WTC11 (cell line): ENCODE data around the gene EPGN. TPM values are rescaled to one million over a fixed set of nuclear protein-coding genes. Genes with fewer than 3 reads are reported as not detected.

Source experiments
- ATAC-seq: fragments of 200-7000 bp; cut with Tn5 transposase; 2 replicates; pipeline ENCODE4 v1.10.0; 2021; ENCODE audit warnings: mild to moderate bottlenecking, moderate library complexity
- CTCF ChIA-PET: fragments of 300-600 bp; sonication (Branson Sonifier 250); formaldehyde crosslinking; loops from one replicate; lab custom pipeline; 2021; ENCODE audit warnings: antibody characterized with exemption; lab: Charles Lee
- POLR2A ChIA-PET: fragments of 350-600 bp; sonication (Branson Sonifier 250); formaldehyde crosslinking; loops from one replicate; lab custom pipeline; 2021; ENCODE audit warnings: antibody characterized with exemption; lab: Charles Lee
- DNase-seq: peaks from one replicate; pipeline ENCODE4 v3.0.0; 2021; ENCODE audit warnings: low spot score
- H3K27ac Mint-ChIP-seq: 2 replicates; pipeline ENCODE4 v1.8.0; 2021; ENCODE audit warnings: mixed read lengths
- H3K27me3 Mint-ChIP-seq: 2 replicates; pipeline ENCODE4 v1.8.0; 2021; ENCODE audit warnings: low read depth, mild to moderate bottlenecking, moderate library complexity, mixed read lengths
- H3K36me3 Mint-ChIP-seq: 2 replicates; pipeline ENCODE4 v1.8.0; 2021; ENCODE audit warnings: mixed read lengths
- H3K4me1 Mint-ChIP-seq: 2 replicates; pipeline ENCODE4 v1.8.0; 2022; ENCODE audit warnings: mixed read lengths
- H3K4me3 Mint-ChIP-seq: 2 replicates; pipeline ENCODE4 v1.8.0; 2021; ENCODE audit warnings: mild to moderate bottlenecking, moderate library complexity, mixed read lengths
- H3K9me3 Mint-ChIP-seq: 2 replicates; pipeline ENCODE4 v1.8.0; 2021; ENCODE audit warnings: mixed read lengths
- JUN ChIP-seq: sonication (generic); formaldehyde crosslinking; IDR thresholded peaks from 2 replicates; pipeline ENCODE4 v1.8.0; 2023; ENCODE audit warnings: mild to moderate bottlenecking, missing genetic modification reagents
- NFE2L1 ChIP-seq: sonication (generic); formaldehyde crosslinking; IDR thresholded peaks from 2 replicates; pipeline ENCODE4 v1.8.1; 2023; ENCODE audit warnings: missing genetic modification reagents
- NFYB ChIP-seq: sonication (generic); formaldehyde crosslinking; conservative IDR thresholded peaks from 2 replicates; pipeline ENCODE4 v1.8.0; 2022; ENCODE audit warnings: low read depth, missing genetic modification reagents
- OVOL2 ChIP-seq: fragments of 250-450 bp; sonication (Bioruptor Pico); IDR thresholded peaks from 2 replicates; pipeline ENCODE4 v1.9.0; 2021; ENCODE audit warnings: mild to moderate bottlenecking, borderline replicate concordance
- SP1 ChIP-seq: sonication (generic); formaldehyde crosslinking; conservative IDR thresholded peaks from 2 replicates; pipeline ENCODE4 v1.8.1; 2022; ENCODE audit warnings: missing genetic modification reagents
- TP53 ChIP-seq: sonication (generic); formaldehyde crosslinking; IDR thresholded peaks from 2 replicates; pipeline ENCODE4 v1.8.1; 2023; ENCODE audit warnings: mild to moderate bottlenecking, missing genetic modification reagents
- ZNF232 ChIP-seq: sonication (generic); formaldehyde crosslinking; IDR thresholded peaks from 2 replicates; pipeline ENCODE4 v1.8.0; 2022; ENCODE audit warnings: mild to moderate bottlenecking, missing genetic modification reagents
- ZNF416 ChIP-seq: fragments of 250-450 bp; sonication (Bioruptor Pico); IDR thresholded peaks from 2 replicates; pipeline ENCODE4 v1.9.0; 2021; ENCODE audit warnings: mild to moderate bottlenecking, inconsistent platforms
- ZNF423 ChIP-seq: fragments of 250-450 bp; sonication (Bioruptor Pico); IDR thresholded peaks from 2 replicates; pipeline ENCODE4 v2.1.2; 2022; ENCODE audit warnings: mild to moderate bottlenecking, moderate library complexity
- total RNA-seq: library from RNA; stranded (reverse); gene quantifications from 3 replicates; pipeline ENCODE4 v1.2.3, GENCODE V29; 2021
- TF ChIP-seq, protein P1 (sequence below): sonication (generic); formaldehyde crosslinking; IDR thresholded peaks from 2 replicates; pipeline ENCODE4 v1.8.1; 2023; ENCODE audit warnings: mild to moderate bottlenecking, missing genetic modification reagents, moderate library complexity
- TF ChIP-seq, protein P2 (sequence below): sonication (generic); formaldehyde crosslinking; IDR thresholded peaks from 2 replicates; pipeline ENCODE4 v1.8.1; 2022; ENCODE audit warnings: low read depth, mild to moderate bottlenecking, moderate library complexity, missing genetic modification reagents, borderline replicate concordance
- TF ChIP-seq, protein P3 (sequence below): sonication (generic); formaldehyde crosslinking; IDR thresholded peaks from 2 replicates; pipeline ENCODE4 v1.8.0; 2022; ENCODE audit warnings: mild to moderate bottlenecking, missing genetic modification reagents
- TF ChIP-seq, protein P4 (sequence below): sonication (generic); formaldehyde crosslinking; IDR thresholded peaks from 2 replicates; pipeline ENCODE4 v1.8.1; 2022; ENCODE audit warnings: low read depth, missing genetic modification reagents, borderline replicate concordance
- TF ChIP-seq, protein P5 (sequence below): sonication (generic); formaldehyde crosslinking; IDR thresholded peaks from 2 replicates; pipeline ENCODE4 v1.8.1; 2023; ENCODE audit warnings: mild to moderate bottlenecking, moderate library complexity, missing genetic modification reagents
- TF ChIP-seq, protein P6 (sequence below): sonication (generic); formaldehyde crosslinking; IDR thresholded peaks from 2 replicates; pipeline ENCODE4 v1.8.1; 2022; ENCODE audit warnings: missing genetic modification reagents, borderline replicate concordance
- TF ChIP-seq, protein P7 (sequence below): fragments of 250-450 bp; sonication (Bioruptor Pico); IDR thresholded peaks from 2 replicates; pipeline ENCODE4 v1.9.0; 2021; ENCODE audit warnings: mild to moderate bottlenecking
- TF ChIP-seq, protein P8 (sequence below): fragments of 200-600 bp; IDR thresholded peaks from 2 replicates; pipeline ENCODE4 v1.8.0; 2022; ENCODE audit warnings: antibody characterized with exemption

The EPGN gene
- total RNA-seq, 1 experiment from 2014 or later = not detected

DNA sequence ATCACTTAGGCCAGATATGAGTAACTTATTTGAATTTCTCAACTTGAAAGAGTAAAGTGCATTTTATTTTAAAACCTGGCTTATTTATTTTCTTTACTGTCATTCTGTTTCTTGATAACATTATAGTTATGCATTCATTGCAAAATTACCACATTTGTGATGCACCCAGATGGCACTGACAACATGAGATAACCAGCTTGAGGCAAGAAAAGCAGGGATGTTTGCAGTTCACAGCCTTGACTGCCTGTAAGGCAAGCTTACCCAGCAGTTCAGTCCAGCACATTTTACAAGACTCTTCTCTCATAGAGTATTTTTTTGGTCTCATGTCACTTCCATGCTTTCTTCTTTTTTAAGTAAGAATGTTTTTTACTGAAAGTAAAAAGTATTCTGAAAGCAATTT, 25.3 kb upstream of the EPGN start (continued):
- TF ChIP-seq, protein P1, sequence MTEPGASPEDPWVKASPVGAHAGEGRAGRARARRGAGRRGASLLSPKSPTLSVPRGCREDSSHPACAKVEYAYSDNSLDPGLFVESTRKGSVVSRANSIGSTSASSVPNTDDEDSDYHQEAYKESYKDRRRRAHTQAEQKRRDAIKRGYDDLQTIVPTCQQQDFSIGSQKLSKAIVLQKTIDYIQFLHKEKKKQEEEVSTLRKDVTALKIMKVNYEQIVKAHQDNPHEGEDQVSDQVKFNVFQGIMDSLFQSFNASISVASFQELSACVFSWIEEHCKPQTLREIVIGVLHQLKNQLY (CRISPR knock-in tag) = no peak
- no peak for TF ChIP-seq NFYB (CRISPR knock-in tag)
- TF ChIP-seq, protein P2, sequence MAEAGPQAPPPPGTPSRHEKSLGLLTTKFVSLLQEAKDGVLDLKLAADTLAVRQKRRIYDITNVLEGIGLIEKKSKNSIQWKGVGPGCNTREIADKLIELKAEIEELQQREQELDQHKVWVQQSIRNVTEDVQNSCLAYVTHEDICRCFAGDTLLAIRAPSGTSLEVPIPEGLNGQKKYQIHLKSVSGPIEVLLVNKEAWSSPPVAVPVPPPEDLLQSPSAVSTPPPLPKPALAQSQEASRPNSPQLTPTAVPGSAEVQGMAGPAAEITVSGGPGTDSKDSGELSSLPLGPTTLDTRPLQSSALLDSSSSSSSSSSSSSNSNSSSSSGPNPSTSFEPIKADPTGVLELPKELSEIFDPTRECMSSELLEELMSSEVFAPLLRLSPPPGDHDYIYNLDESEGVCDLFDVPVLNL (CRISPR knock-in tag) = no peak
- TF ChIP-seq ZNF416 (CRISPR knock-in tag) = no peak
- no peak for TF ChIP-seq JUN
- TF ChIP-seq, protein P3, sequence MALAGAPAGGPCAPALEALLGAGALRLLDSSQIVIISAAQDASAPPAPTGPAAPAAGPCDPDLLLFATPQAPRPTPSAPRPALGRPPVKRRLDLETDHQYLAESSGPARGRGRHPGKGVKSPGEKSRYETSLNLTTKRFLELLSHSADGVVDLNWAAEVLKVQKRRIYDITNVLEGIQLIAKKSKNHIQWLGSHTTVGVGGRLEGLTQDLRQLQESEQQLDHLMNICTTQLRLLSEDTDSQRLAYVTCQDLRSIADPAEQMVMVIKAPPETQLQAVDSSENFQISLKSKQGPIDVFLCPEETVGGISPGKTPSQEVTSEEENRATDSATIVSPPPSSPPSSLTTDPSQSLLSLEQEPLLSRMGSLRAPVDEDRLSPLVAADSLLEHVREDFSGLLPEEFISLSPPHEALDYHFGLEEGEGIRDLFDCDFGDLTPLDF (CRISPR knock-in tag) = no peak

DNA sequence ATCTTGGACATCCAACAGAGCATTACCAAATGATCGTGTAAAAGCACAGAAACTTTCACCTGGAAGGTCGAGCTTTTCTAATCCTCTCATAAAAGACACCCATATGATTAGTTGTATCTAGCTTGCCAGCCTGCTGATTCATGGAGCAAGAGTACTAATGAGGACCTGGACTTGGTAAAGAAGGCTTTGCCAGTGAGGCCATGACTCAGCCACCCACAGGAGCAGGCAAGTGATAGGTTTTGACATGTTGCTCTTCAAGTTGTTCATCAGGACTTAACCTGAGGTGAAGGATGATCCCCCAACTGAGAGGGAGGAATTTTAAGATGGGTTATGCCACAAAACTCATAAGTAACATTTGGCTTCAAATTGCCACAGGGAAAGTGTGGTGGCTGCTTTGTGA, 24.7 kb upstream of the EPGN start:
- CTCF ChIA-PET = no interaction called here
- TF ChIP-seq TP53 (CRISPR knock-in tag) = no peak
- TF ChIP-seq, protein P4, sequence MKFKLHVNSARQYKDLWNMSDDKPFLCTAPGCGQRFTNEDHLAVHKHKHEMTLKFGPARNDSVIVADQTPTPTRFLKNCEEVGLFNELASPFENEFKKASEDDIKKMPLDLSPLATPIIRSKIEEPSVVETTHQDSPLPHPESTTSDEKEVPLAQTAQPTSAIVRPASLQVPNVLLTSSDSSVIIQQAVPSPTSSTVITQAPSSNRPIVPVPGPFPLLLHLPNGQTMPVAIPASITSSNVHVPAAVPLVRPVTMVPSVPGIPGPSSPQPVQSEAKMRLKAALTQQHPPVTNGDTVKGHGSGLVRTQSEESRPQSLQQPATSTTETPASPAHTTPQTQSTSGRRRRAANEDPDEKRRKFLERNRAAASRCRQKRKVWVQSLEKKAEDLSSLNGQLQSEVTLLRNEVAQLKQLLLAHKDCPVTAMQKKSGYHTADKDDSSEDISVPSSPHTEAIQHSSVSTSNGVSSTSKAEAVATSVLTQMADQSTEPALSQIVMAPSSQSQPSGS (CRISPR knock-in tag) = no peak
- TF ChIP-seq, protein P5, sequence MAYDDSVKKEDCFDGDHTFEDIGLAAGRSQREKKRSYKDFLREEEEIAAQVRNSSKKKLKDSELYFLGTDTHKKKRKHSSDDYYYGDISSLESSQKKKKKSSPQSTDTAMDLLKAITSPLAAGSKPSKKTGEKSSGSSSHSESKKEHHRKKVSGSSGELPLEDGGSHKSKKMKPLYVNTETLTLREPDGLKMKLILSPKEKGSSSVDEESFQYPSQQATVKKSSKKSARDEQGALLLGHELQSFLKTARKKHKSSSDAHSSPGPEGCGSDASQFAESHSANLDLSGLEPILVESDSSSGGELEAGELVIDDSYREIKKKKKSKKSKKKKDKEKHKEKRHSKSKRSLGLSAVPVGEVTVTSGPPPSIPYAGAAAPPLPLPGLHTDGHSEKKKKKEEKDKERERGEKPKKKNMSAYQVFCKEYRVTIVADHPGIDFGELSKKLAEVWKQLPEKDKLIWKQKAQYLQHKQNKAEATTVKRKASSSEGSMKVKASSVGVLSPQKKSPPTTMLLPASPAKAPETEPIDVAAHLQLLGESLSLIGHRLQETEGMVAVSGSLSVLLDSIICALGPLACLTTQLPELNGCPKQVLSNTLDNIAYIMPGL = no peak
- no peak for TF ChIP-seq OVOL2 (CRISPR knock-in tag)
- TF ChIP-seq, protein P6, sequence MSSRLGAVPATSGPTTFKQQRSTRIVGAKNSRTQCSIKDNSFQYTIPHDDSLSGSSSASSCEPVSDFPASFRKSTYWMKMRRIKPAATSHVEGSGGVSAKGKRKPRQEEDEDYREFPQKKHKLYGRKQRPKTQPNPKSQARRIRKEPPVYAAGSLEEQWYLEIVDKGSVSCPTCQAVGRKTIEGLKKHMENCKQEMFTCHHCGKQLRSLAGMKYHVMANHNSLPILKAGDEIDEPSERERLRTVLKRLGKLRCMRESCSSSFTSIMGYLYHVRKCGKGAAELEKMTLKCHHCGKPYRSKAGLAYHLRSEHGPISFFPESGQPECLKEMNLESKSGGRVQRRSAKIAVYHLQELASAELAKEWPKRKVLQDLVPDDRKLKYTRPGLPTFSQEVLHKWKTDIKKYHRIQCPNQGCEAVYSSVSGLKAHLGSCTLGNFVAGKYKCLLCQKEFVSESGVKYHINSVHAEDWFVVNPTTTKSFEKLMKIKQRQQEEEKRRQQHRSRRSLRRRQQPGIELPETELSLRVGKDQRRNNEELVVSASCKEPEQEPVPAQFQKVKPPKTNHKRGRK (CRISPR knock-in tag) = no peak
- TF ChIP-seq, protein P7, sequence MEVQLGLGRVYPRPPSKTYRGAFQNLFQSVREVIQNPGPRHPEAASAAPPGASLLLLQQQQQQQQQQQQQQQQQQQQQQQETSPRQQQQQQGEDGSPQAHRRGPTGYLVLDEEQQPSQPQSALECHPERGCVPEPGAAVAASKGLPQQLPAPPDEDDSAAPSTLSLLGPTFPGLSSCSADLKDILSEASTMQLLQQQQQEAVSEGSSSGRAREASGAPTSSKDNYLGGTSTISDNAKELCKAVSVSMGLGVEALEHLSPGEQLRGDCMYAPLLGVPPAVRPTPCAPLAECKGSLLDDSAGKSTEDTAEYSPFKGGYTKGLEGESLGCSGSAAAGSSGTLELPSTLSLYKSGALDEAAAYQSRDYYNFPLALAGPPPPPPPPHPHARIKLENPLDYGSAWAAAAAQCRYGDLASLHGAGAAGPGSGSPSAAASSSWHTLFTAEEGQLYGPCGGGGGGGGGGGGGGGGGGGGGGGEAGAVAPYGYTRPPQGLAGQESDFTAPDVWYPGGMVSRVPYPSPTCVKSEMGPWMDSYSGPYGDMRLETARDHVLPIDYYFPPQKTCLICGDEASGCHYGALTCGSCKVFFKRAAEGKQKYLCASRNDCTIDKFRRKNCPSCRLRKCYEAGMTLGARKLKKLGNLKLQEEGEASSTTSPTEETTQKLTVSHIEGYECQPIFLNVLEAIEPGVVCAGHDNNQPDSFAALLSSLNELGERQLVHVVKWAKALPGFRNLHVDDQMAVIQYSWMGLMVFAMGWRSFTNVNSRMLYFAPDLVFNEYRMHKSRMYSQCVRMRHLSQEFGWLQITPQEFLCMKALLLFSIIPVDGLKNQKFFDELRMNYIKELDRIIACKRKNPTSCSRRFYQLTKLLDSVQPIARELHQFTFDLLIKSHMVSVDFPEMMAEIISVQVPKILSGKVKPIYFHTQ = no peak
- no peak for TF ChIP-seq ZNF232 (CRISPR knock-in tag)
- no peak for TF ChIP-seq SP1 (CRISPR knock-in tag)
- TF ChIP-seq, protein P8, sequence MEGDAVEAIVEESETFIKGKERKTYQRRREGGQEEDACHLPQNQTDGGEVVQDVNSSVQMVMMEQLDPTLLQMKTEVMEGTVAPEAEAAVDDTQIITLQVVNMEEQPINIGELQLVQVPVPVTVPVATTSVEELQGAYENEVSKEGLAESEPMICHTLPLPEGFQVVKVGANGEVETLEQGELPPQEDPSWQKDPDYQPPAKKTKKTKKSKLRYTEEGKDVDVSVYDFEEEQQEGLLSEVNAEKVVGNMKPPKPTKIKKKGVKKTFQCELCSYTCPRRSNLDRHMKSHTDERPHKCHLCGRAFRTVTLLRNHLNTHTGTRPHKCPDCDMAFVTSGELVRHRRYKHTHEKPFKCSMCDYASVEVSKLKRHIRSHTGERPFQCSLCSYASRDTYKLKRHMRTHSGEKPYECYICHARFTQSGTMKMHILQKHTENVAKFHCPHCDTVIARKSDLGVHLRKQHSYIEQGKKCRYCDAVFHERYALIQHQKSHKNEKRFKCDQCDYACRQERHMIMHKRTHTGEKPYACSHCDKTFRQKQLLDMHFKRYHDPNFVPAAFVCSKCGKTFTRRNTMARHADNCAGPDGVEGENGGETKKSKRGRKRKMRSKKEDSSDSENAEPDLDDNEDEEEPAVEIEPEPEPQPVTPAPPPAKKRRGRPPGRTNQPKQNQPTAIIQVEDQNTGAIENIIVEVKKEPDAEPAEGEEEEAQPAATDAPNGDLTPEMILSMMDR = no peak
- no peak for TF ChIP-seq ZNF423 (CRISPR knock-in tag)
- TF ChIP-seq NFE2L1 = no peak
- no peak for ATAC-seq

More for the DNA sequence above, 24.7 kb upstream of the EPGN start:
- H3K4me1 Mint-ChIP-seq = no peaks in the 10 kb centered on the region
- no peak for DNase-seq
- H3K27me3 Mint-ChIP-seq = no peaks in the 10 kb centered on the region; the same call in 1 of the 2 replicates
- no peak overlapping the region for H3K4me3 Mint-ChIP-seq
- H3K9me3 Mint-ChIP-seq = no peaks in the 10 kb centered on the region
- POLR2A ChIA-PET = no interaction called here
- no peak overlapping the region for H3K27ac Mint-ChIP-seq
- no peaks in the 10 kb centered on the region for H3K36me3 Mint-ChIP-seq
